T follicular helper cell (primary cell): ENCODE data around the gene SKAP1.
A peak's percentile ranks its signal among the peaks of the same experiment; 100 is the strongest.
"Not testable (repeated sequence)": the region's sequence is repeated elsewhere in the genome, so short reads cannot be mapped to it uniquely, and the experiment has no call there.

ENCODE experiments used
- DNase-seq: peaks from one replicate; pipeline ENCODE4 v3.0.0-alpha.2; 2020; ENCODE audit warnings: low read depth

Gene SKAP1

DNA sequence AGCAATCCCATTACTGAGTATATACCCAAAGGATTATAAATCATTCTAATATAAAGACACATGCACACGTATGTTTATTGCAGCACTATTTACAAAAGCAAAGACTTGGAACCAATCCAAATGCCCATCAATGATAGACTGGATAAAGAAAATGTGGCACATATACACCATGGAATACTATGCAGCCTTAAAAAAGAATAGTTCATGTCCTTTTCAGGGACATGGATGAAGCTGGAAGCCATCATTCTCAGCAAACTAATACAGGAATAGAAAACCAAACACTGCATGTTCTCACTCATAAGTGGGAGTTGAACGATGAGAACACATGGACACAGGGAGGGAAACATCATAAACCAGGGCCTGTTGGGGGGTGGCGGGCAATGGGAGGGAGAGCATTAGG lies 19.3 kb upstream of the SKAP1 start:
- not testable (repeated sequence) for DNase-seq

DNA sequence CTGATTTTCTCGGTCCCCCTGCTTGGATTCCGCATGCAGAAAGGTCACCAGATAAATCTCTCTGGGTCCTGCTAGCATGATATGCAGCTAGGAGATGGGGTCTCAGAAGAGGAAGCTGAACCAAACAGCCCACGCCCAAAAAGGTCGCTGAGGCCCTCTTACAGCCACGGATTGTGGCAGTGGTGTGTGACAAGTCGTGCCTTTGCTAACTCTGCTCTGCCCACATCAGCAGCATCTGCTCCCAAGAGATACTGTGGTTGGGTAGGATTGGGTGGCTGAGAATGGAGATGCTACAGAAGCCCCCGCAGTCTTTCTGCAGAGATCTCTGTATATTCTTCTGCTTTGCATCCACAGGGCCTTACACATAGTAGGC lies 15.2 kb upstream of the SKAP1 start:
- no peak for DNase-seq

DNA sequence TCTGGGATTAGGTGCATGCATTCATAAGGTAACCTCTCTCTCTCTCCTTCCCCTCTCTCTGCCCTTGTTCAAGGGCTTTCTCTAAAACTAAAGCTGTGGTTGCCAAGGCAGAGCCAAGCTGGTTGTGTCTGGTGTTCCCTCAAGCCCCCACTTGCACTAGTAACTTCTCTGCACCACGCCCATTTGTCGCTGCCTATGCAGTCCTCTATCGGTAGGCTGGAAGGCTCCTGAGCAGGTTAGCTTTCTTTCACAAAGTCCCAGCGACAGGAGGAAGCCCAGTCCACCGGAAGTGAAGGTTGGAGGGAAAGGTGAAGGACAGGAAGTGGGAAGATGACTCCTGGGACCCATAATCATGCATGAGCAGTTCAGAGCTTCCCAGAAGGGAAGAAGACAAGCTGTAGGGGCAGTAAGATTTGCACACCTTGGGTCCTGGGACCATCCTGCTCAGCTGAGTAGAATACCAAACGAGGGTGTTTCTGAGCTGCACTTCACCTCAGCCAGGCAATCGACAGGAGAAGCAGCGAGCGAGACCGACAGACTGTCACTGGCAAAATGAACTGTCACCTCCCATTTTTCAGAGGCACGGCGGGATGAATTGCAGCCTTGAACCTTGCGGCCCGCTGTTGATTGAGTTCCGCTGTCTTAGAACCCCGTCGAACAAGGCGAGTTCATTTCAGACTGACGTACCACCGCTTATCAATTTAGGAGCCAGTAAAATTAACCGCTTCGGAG lies 14.7 kb upstream of the SKAP1 start:
- no peak for DNase-seq

DNA sequence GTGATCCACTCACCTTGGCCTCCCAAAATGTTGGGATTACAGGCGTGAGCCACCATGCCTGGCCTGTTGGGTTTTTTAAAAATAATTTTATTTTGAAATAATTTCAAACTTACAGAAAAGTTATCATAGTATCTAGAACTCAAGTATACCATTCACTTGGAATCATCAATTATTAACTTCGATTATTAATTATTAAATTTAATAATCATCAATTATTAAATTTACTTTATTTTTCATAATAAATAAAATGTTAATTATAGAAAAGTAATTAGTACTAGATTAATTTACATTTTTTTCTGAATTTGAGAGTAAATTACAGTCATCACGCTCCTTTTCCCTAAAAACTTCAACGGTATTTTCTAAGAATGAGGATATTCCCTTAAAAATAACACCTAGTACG lies 13.7 kb upstream of the SKAP1 start:
- no peak for DNase-seq

DNA sequence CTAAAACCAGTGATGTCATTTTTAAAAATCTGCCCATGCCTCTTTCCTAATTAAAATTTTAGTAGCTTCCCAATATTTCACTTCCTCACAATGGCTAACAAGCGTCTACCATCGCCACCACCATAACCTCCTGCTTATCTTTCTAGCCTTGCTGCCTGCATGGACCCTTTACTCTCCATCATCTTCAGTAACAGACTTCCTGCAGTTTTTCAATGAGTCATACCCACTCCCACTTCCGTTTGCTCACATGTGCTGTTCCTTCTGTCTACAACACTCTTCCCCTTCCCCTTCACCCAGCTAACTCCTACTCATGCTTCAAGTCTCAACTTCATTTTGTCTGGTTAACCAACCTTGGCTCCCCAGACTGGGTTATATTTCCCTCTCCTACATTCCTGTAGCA lies 12.8 kb upstream of the SKAP1 start:
- no peak for DNase-seq

DNA sequence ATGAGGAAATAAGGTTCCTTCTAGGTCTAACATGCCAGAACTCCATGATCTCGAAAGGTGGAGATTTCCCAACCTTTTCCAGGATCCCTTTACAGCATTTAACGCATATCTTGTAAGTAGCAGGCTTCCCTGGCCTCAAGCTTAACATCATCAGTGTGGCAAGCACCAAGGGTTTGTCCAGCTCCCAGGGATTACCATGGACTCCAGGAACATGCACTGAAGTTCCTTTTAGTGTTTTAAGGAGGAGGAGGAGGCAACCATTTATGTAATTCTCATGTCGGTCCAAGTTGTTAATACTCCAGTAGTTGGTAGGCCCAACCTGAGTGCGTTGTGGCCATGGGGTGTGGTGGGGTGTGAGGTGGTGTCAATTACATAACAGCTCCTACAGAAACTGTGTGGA lies 11.8 kb upstream of the SKAP1 start:
- DNase-seq, result no peak

DNA sequence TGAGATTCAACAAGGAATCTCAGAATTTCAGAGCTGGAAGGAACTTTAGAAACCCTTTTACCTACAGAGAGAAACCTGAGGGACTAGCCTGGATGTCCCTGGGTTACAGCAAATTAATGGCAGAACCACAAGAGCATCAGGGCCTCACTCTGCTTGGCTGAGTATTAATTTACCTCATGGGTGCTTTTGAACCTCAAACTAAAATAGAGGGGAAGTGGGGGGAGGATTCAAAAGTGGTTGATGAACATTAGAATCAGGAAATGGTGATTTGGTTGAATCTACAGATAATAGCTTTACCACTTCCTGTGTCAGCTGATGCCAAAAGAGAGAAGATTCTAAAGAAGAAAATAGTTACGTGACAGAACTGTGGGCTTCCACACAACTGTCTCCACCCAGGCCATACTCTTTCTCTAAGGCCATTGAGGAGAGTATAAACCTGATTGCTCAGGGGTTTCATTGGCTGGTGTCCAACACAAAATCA lies 11.3 kb upstream of the SKAP1 start:
- peak; percentile 26 for DNase-seq

DNA sequence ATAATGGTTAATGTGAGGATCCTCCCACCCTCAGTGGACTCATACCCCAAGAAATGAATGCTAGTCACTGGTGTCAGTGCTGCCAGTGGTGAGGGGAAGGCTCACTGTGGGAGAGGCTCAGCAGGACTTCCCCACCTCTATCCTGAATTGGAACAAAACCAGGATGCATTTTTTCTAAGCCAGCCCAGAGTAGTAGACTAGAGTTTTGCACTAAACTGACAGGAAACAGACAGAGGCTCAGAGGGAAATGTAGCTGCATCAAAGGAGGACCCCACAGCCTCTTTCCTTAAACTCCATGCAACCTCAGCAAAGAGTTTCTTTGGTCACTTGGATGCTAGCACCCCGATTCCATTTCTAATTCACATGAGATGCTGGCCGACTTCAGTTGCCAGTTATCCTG lies 10.7 kb upstream of the SKAP1 start:
- DNase-seq, result no peak

DNA sequence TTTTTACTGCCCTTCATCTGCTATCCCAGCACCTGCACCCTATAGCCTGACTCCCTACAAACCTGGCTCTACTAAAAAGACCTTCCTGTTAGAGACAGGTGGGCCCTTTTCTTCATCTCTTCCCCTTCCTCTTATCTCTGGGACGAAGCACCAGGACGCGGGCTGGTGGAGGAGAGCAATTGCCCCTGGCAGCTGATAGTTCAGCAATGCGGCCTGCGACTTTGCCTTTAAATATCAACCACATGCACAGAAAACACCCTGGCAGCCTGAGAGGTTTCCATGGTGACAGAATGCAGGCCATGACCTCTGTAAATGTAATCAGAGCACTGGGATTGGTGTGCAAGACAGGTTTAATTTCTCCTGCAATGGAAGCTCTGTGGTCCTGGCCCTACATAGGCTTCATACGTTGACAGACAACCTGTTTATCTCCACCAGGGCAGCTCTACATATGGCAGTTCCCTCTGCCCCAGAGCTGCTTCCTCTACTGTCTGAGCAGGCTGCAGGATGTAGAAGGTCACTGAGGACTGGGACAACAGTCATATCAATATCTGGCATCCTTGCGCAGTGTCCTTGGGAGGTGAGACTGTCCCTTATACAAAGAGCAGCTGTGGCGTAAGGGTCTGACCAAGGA lies 10.0 kb upstream of the SKAP1 start:
- DNase-seq, result peak; percentile 50

DNA sequence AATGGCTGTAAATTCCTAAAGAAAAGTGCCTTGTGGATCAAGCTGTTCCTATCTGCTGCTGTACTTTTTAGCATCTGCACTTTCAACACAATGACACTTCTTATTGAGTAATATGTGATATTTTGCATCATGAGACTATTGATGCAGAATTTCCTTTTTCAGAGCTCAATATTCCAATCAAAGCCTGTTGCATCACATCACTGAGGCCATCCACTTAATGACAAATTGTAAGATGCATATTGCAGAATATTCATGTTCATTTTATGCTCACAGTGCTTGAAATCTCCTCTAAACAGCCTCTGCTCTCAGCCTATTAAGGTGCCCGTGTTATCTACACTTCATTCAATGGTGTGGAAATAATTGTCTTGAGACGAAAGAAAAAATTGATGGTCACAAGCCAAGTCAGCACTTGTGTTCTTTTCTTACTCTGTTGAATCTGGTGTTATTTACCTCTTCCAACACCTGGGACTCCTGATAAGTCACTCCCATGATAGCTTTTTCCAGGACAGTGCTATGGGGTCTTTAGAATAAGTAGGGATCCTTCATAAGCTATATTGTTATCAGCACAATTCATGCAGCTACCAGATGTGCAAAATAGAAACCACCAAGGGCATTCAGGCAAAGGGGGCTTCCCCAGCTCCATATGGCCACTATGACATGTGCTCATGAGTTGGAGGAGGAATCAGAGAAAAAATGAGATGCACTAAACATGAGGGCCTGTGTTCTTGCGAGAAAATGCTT lies 9.3 kb upstream of the SKAP1 start:
- no peak for DNase-seq

DNA sequence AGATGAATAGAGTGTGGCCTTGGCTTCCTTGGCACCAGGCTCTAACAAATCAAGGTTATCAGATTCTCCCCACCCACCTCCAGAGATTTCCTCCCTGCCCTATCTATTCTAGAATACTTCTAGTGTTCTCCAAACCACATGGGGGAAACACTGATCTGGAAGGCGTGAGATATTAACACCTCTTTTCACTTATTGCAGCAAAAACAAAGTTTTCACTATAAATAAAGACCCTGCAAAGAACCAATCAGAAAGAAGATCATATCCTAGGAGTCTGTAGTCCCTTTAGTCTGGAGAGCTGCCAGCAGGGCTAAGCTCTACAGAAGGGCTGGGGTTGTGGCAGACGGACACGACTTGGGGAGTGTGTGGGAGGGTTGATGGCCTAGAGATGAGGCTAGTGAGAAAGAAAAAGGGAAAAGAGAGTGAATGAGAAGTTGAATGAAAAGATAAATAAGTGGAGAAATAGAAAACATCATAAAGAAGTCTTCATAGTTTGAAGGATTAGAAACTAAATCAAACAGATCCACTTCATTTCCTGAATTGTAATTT lies 8.6 kb upstream of the SKAP1 start:
- DNase-seq, result no peak

DNA sequence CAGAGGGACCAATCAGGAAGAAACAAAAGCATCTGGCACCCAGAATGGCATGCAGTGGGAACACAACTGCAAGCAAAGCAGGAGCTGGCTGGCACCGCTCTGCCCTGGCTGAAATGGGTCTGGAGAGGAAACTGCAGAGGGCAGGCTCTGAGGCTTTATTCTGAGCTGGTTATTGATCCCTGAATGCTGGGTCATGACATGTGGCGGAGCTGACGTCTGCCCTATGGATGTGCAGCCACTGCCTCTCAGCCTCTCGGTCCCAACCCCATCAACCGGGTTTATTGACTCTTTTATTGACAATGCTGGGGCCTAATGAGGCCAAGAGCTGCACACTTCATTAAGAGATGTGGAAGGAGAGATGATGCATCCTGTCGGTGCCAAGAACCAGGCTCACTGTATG lies 3.9 kb upstream of the SKAP1 start:
- no peak for DNase-seq

DNA sequence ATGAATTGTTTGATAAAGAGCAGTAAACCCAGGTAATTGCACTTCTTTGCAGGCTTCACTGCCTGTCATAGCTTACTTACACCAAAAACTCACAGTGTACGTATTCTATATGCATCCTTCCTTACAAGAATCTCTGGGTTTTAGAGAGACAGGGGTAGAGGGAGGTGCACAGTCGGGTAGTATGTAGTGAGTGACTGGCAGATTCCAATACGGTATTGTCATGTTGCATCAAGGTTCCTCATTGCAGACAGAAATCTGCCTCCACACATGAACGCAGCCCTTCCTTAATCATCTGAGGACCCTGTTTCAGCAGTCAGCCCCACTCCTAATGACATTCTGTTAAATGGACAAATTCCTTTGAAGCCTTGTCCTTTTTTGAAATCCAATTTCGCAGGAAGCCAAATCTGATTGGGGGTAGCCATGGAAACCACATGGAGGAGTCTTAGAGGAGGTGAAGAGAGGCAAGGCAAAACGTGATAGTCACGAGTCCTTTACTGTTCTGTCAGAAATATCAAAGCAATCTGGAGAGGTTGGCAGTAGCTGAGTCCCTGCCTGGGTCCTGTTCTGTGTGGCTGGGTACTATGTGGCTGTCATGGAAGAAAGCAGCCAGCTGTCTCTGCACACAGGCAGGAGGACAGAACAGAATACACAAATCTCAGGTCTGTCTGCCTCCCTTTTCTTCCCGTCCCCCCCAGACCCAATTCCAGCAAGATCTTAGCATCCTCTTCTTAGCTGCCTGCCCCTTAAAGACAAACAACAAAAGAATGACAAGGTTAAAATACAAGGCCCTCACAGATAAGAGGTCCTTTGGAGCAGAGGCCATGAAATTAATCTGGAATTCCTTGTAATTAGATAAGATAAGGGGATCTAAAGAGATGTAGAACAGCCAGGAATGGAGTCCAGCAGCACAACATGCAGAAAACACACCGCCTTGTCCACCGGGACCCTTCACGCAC lies 3.1 kb upstream of the SKAP1 start:
- DNase-seq, result no peak

DNA sequence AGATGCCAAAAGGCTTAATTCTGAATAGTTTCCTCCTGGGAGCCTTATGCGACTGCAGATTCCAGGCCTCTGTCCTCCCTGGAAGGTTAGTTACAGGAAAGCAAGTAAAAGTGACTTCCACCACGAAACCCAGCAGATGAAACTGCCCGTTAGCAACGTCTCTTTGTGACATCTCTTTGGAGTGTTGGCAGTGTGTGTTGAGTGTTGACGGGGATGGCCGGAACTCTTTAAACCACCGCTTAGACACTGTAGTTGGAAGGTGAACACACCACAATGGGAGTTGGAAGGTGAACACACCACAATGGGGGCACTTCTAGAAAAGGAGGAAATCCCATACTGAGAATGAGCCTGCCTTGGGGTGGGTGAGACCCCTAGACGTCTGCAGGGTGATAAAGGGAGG lies 858 bp downstream of the SKAP1 start:
- DNase-seq, result no peak

DNA sequence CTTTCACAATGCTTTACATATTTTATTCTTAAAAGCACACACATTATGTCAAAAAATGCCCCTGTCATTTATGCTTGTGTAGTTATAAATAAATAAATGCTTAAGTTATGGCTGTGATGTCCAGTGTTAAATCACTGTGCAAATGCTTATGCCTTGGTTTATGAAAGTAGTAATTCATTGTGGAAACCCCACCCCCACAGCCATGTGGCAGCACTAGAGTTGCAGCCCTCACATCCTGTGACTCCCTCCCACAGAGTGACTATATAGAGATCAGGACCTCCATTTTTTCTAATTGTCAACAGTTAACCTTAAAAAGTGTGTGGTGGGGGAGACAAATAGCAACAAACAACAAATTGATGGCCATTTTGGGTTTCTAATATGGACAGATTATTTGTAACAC lies 2.4 kb downstream of the SKAP1 start:
- DNase-seq, result peak; percentile 41

DNA sequence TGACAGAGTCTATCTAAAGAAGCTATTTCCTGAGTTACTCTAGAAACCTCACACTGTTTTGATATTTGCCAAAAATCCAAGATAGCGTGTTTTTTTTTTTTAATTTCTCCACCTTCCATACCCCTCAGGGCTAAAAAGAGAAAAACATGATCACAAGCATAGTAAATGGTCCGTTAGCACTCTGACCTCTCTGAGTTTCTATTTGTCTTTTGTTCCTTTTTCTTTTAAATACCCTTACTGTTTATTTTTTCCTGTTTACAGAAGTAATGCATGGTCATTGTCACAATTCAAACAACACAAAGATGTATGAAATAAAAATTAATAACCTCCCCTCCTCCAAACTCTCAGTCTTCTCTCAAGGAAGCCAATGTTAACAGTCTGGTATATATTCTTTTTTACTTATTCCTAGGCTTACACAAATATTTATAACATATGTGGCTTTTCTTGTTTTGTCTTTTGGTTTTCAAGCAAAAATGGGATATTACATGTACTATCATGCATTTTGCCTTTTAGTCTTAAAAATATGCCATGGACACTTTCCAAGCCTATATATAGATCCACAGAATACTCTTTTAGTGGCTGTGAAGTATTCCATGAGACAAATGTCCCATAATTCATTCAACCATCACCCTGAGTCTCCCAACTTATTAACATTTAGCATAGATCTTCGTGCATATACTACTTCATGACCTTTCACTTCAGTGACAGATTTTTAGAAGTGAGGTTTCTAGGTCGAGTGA lies 3.1 kb downstream of the SKAP1 start:
- no peak for DNase-seq

DNA sequence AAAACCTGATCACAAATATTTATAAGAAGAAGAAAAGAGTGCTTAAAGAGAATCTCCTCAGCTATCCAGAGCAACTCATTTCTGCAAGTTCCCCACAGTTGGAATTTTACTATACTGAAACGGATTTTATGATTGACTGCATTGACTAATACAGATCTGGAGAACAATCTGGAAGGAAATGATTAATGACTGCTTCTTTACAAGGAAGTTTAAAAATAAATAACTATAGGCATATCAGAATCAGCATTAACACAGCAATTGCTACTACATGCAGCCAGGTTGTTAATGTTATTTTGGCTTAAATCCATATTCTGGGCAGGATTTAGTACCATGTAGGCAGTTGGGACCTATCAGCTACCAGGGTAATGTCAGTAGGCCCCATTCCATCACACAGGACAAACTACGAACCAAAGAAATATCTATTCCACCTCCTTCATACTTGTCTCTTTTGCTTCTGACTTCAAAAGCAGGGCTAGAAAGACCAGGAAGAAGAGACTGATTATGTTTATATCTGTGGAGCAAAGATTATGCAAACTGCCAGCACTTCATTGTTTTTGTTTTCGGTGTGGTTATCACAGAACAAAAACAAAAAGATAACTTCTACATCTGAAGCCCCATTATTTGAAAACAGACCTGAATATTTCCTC lies 3.9 kb downstream of the SKAP1 start:
- DNase-seq, result no peak

DNA sequence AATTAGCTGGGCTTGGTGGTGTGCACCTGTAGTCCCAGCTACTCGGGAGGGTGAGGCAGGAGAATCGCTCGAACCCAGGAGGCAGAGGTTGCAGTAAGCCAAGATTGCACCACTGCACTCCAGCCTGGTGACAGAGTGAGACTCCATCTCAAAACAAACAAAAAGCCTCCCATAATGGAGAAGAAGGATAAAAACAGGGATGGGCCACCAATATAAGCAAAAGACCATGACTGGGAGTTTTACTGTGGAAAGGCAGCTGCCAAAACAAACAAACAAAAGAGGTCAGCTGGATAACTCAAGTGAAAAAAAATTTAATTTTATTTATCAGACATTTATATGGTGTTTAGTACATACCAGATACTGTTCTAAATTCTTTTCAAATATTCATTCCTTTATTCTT lies 8.0 kb downstream of the SKAP1 start:
- DNase-seq, result not testable (repeated sequence)

DNA sequence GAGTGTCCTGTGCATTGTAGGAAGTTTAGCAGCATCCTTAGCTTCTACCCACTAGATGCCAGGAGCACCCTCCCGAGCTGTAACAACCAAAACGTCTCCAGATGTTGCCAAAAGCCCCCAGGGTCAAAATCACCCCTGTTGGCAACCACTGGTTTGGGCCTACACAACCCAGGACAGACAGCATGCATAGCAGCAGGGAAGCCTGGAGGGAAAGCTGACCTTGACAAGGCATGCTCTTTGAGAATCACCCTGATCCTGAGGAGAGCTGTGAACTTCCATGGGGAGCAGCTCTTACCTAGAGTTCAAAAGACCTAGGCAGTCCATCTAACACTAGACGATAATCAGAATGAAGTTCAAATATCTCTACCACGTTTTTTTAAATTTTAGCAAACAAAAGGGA lies 9.2 kb downstream of the SKAP1 start:
- DNase-seq, result no peak

DNA sequence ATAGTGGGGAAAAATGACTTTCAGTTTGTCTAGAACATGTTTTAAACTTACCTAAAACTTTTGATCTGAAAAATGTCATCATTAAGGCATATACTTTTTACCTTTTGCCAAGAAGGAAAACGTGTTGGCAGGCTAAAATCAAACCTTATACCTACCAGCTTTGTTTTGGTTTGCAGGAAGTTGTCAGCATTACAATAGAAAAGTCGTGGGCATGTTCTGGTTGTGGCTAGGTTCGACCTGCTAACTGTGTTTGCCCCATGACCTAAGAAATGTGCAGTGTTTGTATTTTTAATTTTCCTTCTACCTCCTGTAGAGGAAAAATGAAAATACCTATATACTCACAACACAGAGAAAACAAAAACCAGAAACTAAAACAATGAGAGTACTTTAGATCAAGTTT lies 13.0 kb downstream of the SKAP1 start:
- DNase-seq, result no peak
